MM.1S (cell line): Measurements from ENCODE around the gene MYRFL.

Experiments used
- DNase-seq: peaks from one replicate; pipeline ENCODE4 v3.0.0-alpha.2; 2015
- H2AFZ ChIP-seq: fragments of 300-600 bp; sonication (generic); 2 replicates; pipeline ENCODE4 v1.6.0; 2016; ENCODE audit warnings: antibody characterized with exemption, low read length
- H3F3A ChIP-seq: fragments of 300-600 bp; sonication (generic); 2 replicates; pipeline ENCODE4 v1.6.1; 2016; ENCODE audit warnings: mild to moderate bottlenecking, antibody characterized with exemption, low read length, moderate library complexity, mixed read lengths; ENCODE audit not compliant: insufficient read depth
- H3K27ac ChIP-seq: fragments of 300-600 bp; sonication (generic); 2 replicates; pipeline ENCODE4 v1.5.1; 2016; ENCODE audit warnings: mild to moderate bottlenecking, low read length
- H3K27me3 ChIP-seq: fragments of 300-600 bp; sonication (generic); replicated peaks from 2 replicates; pipeline ENCODE4 v1.6.0; 2016; ENCODE audit warnings: low read length; ENCODE audit not compliant: insufficient read depth
- H3K36me3 ChIP-seq: fragments of 300-600 bp; sonication (generic); replicated peaks from 2 replicates; pipeline ENCODE4 v1.6.1; 2016; ENCODE audit warnings: mild to moderate bottlenecking, low read length, mixed read lengths; ENCODE audit not compliant: insufficient read depth
- H3K4me1 ChIP-seq: fragments of 300-600 bp; sonication (generic); 2 replicates; pipeline ENCODE4 v1.6.1; 2016; ENCODE audit warnings: low read length, mixed read lengths
- H3K4me2 ChIP-seq: fragments of 300-600 bp; sonication (generic); 2 replicates; pipeline ENCODE4 v1.6.0; 2016; ENCODE audit warnings: low read depth, low read length
- H3K4me3 ChIP-seq: fragments of 300-600 bp; sonication (generic); 2 replicates; pipeline ENCODE4 v1.5.1; 2016; ENCODE audit warnings: low read length, mixed read lengths
- H3K79me2 ChIP-seq: fragments of 300-600 bp; sonication (generic); 2 replicates; pipeline ENCODE4 v1.6.1; 2016; ENCODE audit warnings: mixed run types, low read length, mixed read lengths
- H3K9ac ChIP-seq: fragments of 300-600 bp; sonication (generic); 2 replicates; pipeline ENCODE4 v1.6.1; 2016; ENCODE audit warnings: low read length, mixed read lengths
- H3K9me2 ChIP-seq: fragments of 300-600 bp; sonication (generic); replicated peaks from 2 replicates; pipeline ENCODE4 v1.6.1; 2016; ENCODE audit warnings: mild to moderate bottlenecking, low read length, mixed read lengths; ENCODE audit not compliant: insufficient read depth
- H3K9me3 ChIP-seq: fragments of 300-600 bp; sonication (generic); replicated peaks from 2 replicates; pipeline ENCODE4 v1.6.1; 2016; ENCODE audit warnings: mild to moderate bottlenecking, low read length, mixed read lengths; ENCODE audit not compliant: insufficient read depth
- H4K20me1 ChIP-seq: fragments of 300-600 bp; sonication (generic); 2 replicates; pipeline ENCODE4 v1.6.1; 2016; ENCODE audit warnings: mild to moderate bottlenecking, low read length, moderate library complexity, mixed read lengths; ENCODE audit not compliant: insufficient read depth
- EZH2 ChIP-seq: fragments of 300-600 bp; sonication (generic); optimal IDR thresholded peaks from 2 replicates; pipeline ENCODE3; 2017; ENCODE audit warnings: low read depth, mild to moderate bottlenecking, antibody characterized with exemption, low read length, mixed read lengths
- EZH2phosphoT487 ChIP-seq: fragments of 300-600 bp; sonication (generic); IDR thresholded peaks from 2 replicates; pipeline ENCODE4 v1.6.1; 2018; ENCODE audit warnings: antibody characterized with exemption, low read length
- TF ChIP-seq, protein P1 (sequence below): fragments of 300-600 bp; sonication (generic); IDR thresholded peaks from 2 replicates; pipeline ENCODE4 v1.5.1; 2016; ENCODE audit warnings: antibody characterized with exemption, low read length, mixed read lengths

MYRFL gene

GRCh38 chr12:69913526-69913925, 88.5 kb downstream of the MYRFL start:
- Histone ChIP-seq H3K9ac (no peak overlapping the region), H3K4me2 (no peak overlapping the region), H3K27me3 (no peaks in the 10 kb centered on the region), H3K9me2 (no peaks in the 10 kb centered on the region), H3K27ac (no peak overlapping the region), H3K79me2 (no peaks in the 10 kb centered on the region), H3K9me3 (no peaks in the 10 kb centered on the region), H3K4me3 (no peak overlapping the region), H3F3A (no peaks in the 10 kb centered on the region), H3K36me3 (no peaks in the 10 kb centered on the region), H3K4me1 (no peaks in the 10 kb centered on the region), H2AFZ (no peak overlapping the region), H4K20me1 (no peaks in the 10 kb centered on the region)
- no peak for DNase-seq
- TF ChIP-seq EZH2 (no peak), EZH2phosphoT487 (no peak)
- TF ChIP-seq, protein P1, sequence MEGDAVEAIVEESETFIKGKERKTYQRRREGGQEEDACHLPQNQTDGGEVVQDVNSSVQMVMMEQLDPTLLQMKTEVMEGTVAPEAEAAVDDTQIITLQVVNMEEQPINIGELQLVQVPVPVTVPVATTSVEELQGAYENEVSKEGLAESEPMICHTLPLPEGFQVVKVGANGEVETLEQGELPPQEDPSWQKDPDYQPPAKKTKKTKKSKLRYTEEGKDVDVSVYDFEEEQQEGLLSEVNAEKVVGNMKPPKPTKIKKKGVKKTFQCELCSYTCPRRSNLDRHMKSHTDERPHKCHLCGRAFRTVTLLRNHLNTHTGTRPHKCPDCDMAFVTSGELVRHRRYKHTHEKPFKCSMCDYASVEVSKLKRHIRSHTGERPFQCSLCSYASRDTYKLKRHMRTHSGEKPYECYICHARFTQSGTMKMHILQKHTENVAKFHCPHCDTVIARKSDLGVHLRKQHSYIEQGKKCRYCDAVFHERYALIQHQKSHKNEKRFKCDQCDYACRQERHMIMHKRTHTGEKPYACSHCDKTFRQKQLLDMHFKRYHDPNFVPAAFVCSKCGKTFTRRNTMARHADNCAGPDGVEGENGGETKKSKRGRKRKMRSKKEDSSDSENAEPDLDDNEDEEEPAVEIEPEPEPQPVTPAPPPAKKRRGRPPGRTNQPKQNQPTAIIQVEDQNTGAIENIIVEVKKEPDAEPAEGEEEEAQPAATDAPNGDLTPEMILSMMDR: no peak

GRCh38 chr12:69915964-69916363, 90.9 kb downstream of the MYRFL start:
- Histone ChIP-seq H3K4me3 (no peak overlapping the region), H3K4me2 (no peak overlapping the region), H3K9ac (no peak overlapping the region), H3K9me3 (no peaks in the 10 kb centered on the region), H3K9me2 (no peaks in the 10 kb centered on the region), H3K27me3 (no peaks in the 10 kb centered on the region), H3K4me1 (no peaks in the 10 kb centered on the region), H2AFZ (no peak overlapping the region), H4K20me1 (no peaks in the 10 kb centered on the region), H3F3A (no peaks in the 10 kb centered on the region), H3K79me2 (no peaks in the 10 kb centered on the region), H3K36me3 (no peaks in the 10 kb centered on the region), H3K27ac (no peak overlapping the region)
- DNase-seq: no peak
- no peak for TF ChIP-seq EZH2
- TF ChIP-seq, protein P1: no peak
- TF ChIP-seq EZH2phosphoT487: no peak

DNA sequence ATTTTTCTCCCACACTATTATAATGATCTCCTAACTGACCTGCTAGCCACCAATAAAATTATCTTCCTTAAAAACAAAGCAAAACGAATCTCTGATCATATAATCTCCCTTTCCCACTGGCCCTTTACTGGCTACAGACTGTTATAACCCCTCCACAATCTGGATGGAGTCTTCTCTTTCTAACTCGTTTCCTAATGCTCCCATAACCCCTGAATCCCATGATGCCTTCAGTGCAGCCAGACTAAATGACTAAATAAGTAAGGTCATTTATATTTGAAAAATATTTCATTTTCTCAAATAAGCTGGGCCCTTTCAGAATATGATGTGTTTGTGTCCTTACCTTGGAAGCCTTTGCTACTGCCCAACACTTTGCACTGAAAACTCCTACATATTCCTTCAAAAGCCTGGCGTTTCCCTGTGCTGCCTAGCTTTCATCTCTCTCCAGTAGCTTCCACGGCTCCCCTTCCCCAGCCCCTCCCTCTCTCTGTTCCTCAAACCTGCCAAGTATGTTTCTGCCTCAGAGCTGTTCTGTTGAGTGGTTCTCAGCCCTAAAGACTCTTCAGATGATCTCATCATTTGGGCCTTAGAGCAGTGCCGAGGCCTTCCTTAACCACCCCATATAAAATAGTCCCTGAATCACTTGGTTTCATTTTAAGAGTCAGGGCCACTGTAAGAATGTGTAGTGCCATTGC, 91.7 kb downstream of the MYRFL start:
- no peak for DNase-seq
- no peaks in the 10 kb centered on the region for H4K20me1 ChIP-seq
- H3K79me2 ChIP-seq: no peaks in the 10 kb centered on the region
- no peak overlapping the region for H3K4me3 ChIP-seq
- TF ChIP-seq EZH2 (no peak), EZH2phosphoT487 (no peak)
- TF ChIP-seq, protein P1: no peak
- no peaks in the 10 kb centered on the region for H3K9me3 ChIP-seq
- H3K36me3 ChIP-seq: no peaks in the 10 kb centered on the region
- no peak overlapping the region for H3K4me2 ChIP-seq
- H3K27me3 ChIP-seq: no peaks in the 10 kb centered on the region
- H3F3A ChIP-seq: no peaks in the 10 kb centered on the region
- H3K9ac ChIP-seq: no peak overlapping the region
- no peak overlapping the region for H3K27ac ChIP-seq
- H3K4me1 ChIP-seq: no peaks in the 10 kb centered on the region
- no peaks in the 10 kb centered on the region for H3K9me2 ChIP-seq
- H2AFZ ChIP-seq: no peak overlapping the region
